ENCODE data around the gene ADAMTS8. TPM values are rescaled to one million over a fixed set of nuclear protein-coding genes. Genes with fewer than 3 reads are reported as not detected.

Gene ADAMTS8
- total RNA-seq, 1 donor from 2014 or later = not detected

DNA sequence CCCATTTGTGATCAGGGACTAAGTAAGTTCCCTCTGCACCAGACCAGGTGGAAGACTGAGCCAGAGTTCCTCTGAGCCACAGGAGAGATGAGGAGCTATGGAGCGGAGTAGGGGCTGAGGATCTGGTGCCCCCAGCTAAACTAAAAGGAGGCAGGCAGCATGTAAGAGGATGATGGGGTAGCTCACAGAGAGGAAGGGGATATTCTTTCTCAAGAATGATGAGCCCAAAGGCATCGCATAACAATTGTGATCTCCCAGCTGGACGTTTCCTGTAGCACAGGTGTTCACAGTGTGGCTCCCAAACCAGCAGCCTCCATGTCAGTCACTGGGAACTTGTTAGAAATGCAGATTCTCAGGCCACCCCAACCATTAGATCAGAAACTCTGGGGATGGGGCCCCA lies 24.4 kb downstream of the ADAMTS8 start:
- Mint-ChIP-seq H3K36me3 (ENCODE audit: low read depth) (no peaks in the 10 kb centered on the region), H3K9me3 (no peaks in the 10 kb centered on the region), H3K27me3 (ENCODE audit: low read depth) (peaks cover 22% of the 10 kb centered on the region), H3K4me3 (ENCODE audit: low read depth) (no peak overlapping the region), H3K4me1 (ENCODE audit: low read depth) (peaks cover 5% of the 10 kb centered on the region), H3K27ac (no peak overlapping the region)
- intact Hi-C loops (cut with micrococcal nuclease) = no loop called here
- no peak for DNase-seq (ENCODE audit: low spot score)

DNA sequence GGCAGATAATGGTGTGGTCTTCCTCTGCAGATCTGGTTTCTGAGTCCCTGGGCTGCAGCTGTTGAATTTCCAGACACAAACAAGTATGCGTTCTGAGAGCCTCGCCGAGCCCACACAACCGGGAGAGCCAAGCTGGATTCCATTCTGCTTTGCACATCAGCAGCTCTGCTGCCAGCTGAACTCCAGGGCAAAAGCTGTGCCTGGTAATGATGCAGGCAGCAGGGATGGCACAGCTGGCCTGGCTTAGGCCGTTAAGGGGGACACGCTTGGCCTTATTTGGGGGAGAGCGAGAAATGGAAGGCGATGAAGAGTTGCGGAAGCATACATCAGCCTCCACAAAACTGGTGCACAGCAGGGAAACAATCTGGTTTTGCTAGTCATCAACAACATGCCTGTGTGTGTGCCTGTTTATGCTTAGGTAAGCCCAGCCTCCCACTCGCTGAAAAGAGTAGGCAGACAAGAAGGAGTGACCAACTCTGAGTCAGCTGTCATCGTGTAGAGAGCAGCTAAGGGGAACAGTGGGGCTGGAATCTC lies 25.1 kb downstream of the ADAMTS8 start:
- Mint-ChIP-seq H3K4me3 (ENCODE audit: low read depth) (no peak overlapping the region), H3K27ac (no peak overlapping the region), H3K4me1 (ENCODE audit: low read depth) (peaks cover 5% of the 10 kb centered on the region), H3K27me3 (ENCODE audit: low read depth) (peaks cover 21% of the 10 kb centered on the region), H3K36me3 (ENCODE audit: low read depth) (no peaks in the 10 kb centered on the region), H3K9me3 (no peaks in the 10 kb centered on the region)
- DNase-seq (ENCODE audit: low spot score) = no peak
- intact Hi-C loops (cut with micrococcal nuclease) = no loop called here

DNA sequence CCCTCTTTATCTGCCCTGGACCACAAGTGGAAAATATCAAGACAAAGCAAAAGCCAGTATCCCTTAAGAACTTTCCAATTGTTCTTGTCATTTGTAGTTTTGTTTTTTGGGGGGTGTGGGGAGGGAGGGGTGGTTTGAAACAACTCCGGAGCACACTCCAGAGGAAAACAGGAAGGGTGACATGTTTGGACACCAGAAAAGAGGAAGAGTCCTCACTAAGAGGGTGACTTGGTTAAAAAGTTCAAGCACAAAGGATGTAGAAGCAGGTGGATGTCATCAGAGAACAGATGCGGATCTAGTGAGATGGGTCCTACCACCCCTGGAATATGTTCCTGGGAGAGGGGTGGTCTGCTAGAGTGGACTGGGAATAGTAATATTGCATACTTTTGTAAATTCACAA lies 25.8 kb downstream of the ADAMTS8 start:
- peaks cover 25% of the 10 kb centered on the region for H3K27me3 Mint-ChIP-seq (ENCODE audit: low read depth)
- H3K27ac Mint-ChIP-seq = no peak overlapping the region
- no peaks in the 10 kb centered on the region for H3K9me3 Mint-ChIP-seq
- no peaks in the 10 kb centered on the region for H3K36me3 Mint-ChIP-seq (ENCODE audit: low read depth)
- DNase-seq (ENCODE audit: low spot score) = no peak
- no peak overlapping the region for H3K4me3 Mint-ChIP-seq (ENCODE audit: low read depth)
- H3K4me1 Mint-ChIP-seq (ENCODE audit: low read depth) = peaks cover 5% of the 10 kb centered on the region
- intact Hi-C loops (cut with micrococcal nuclease) = no loop called here

DNA sequence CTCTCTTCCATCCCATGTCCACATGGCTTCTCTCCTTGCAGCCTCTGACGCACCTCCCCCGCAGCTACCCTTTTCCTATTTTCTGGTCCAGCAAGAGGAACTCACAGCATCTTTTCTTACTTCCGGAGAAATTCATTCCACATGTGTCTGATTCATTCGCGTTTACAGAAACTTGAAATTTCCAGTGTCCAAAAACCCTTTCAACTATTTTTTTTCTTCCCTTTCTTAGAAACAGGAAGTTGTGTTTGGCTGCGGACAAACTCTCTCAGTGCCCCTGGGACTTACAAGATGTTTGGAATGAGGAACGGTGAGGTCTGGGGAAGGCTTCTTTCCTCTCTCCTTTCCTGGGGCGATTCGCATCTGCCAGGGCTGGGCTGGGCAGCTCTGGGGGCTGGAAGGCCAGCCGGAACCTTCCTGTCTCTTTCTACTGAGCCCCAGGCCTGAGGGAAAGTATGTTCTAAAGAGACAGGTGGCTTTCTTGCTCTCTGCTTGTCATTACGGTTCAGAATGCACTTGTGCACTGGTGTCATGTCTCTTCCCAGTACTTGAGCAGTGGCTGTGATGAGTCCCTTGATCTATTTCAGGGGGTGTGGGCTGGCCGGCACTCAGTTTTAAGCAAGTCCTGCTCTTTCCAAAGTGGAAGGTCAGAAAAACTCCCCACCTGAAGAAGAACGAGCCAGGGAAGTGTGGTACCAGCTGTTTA lies 27.5 kb downstream of the ADAMTS8 start:
- H3K9me3 Mint-ChIP-seq = no peaks in the 10 kb centered on the region
- peaks cover 28% of the 10 kb centered on the region for H3K27me3 Mint-ChIP-seq (ENCODE audit: low read depth)
- intact Hi-C loops (cut with micrococcal nuclease) = no loop called here
- H3K4me1 Mint-ChIP-seq (ENCODE audit: low read depth) = peaks cover 5% of the 10 kb centered on the region
- no peak overlapping the region for H3K4me3 Mint-ChIP-seq (ENCODE audit: low read depth)
- H3K27ac Mint-ChIP-seq = no peak overlapping the region
- H3K36me3 Mint-ChIP-seq (ENCODE audit: low read depth) = no peaks in the 10 kb centered on the region
- DNase-seq (ENCODE audit: low spot score) = no peak

- Mint-ChIP-seq H3K4me1 (ENCODE audit: low read depth) (peaks cover 5% of the 10 kb centered on the region), H3K4me3 (ENCODE audit: low read depth) (no peak overlapping the region), H3K9me3 (no peaks in the 10 kb centered on the region), H3K27me3 (ENCODE audit: low read depth) (peaks cover 31% of the 10 kb centered on the region), H3K36me3 (ENCODE audit: low read depth) (no peaks in the 10 kb centered on the region), H3K27ac (no peak overlapping the region)
- intact Hi-C loops (cut with micrococcal nuclease) = no loop called here
- no peak for DNase-seq (ENCODE audit: low spot score)
Observed at GRCh38 chr11:130399196-130399595, 29.2 kb downstream of the ADAMTS8 start.

GRCh38 chr11:130397780-130398179 lies 30.6 kb downstream of the ADAMTS8 start:
- Mint-ChIP-seq H3K9me3 (no peaks in the 10 kb centered on the region), H3K4me3 (ENCODE audit: low read depth) (no peak overlapping the region), H3K36me3 (ENCODE audit: low read depth) (no peaks in the 10 kb centered on the region), H3K4me1 (ENCODE audit: low read depth) (peaks cover 4% of the 10 kb centered on the region), H3K27ac (no peak overlapping the region), H3K27me3 (ENCODE audit: low read depth) (peaks cover 30% of the 10 kb centered on the region)
- DNase-seq (ENCODE audit: low spot score) = no peak
- intact Hi-C loops (cut with micrococcal nuclease) = no loop called here

DNA sequence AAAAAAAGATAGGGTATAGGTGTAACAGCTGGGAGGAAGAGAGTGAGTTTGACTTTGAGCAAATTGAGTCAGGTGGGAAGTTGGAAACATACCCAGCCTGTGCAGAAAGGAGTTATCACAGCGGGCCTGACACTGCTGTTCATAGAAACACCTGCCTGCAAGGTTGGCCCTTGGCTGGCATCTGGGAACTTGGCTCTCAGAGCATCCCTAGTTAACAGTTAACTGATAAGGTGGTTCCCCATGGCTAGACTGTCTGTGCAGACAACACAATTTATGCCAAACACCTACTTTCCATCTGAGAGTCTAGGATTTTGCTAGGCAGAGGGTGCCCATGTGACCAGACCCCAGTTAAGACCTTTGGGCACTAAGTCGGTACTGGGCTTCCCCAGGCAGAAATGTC lies 31.4 kb downstream of the ADAMTS8 start:
- no peak overlapping the region for H3K27ac Mint-ChIP-seq
- H3K27me3 Mint-ChIP-seq (ENCODE audit: low read depth) = peaks cover 22% of the 10 kb centered on the region
- H3K9me3 Mint-ChIP-seq = no peaks in the 10 kb centered on the region
- DNase-seq (ENCODE audit: low spot score) = no peak
- intact Hi-C loops (cut with micrococcal nuclease) = no loop called here
- no peak overlapping the region for H3K4me3 Mint-ChIP-seq (ENCODE audit: low read depth)
- peaks cover 4% of the 10 kb centered on the region for H3K4me1 Mint-ChIP-seq (ENCODE audit: low read depth)
- no peaks in the 10 kb centered on the region for H3K36me3 Mint-ChIP-seq (ENCODE audit: low read depth)

DNA sequence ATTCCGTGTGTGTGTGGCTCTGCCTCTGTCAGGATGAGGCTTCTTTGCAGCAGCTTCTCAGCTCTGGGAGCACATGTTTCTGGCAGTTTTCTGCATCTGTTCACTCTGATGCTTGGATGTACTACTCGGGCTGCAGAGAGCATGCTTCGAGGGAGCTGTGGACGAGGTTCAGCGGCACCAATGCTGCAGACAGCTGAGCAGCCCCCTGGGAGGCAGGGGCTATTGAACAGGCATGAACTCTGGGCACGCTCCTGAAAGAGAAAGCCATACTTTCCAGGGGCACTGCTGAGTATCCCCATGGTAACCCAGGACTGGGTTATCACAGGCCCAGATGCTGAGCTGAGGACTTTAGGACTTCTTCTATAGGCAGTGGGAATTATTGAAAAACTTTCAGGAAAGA lies 33.8 kb downstream of the ADAMTS8 start:
- Mint-ChIP-seq H3K36me3 (ENCODE audit: low read depth) (no peaks in the 10 kb centered on the region), H3K9me3 (no peaks in the 10 kb centered on the region), H3K27me3 (ENCODE audit: low read depth) (peaks cover 12% of the 10 kb centered on the region), H3K27ac (no peak overlapping the region), H3K4me3 (ENCODE audit: low read depth) (no peak overlapping the region), H3K4me1 (ENCODE audit: low read depth) (peaks cover under 1% of the 10 kb centered on the region)
- intact Hi-C loops (cut with micrococcal nuclease) = no loop called here
- DNase-seq (ENCODE audit: low spot score) = no peak

- Mint-ChIP-seq H3K27ac (no peak overlapping the region), H3K36me3 (ENCODE audit: low read depth) (no peaks in the 10 kb centered on the region), H3K4me3 (ENCODE audit: low read depth) (no peak overlapping the region), H3K4me1 (ENCODE audit: low read depth) (peaks cover 14% of the 10 kb centered on the region), H3K27me3 (ENCODE audit: low read depth) (peaks cover 5% of the 10 kb centered on the region), H3K9me3 (no peaks in the 10 kb centered on the region)
- intact Hi-C loops (cut with micrococcal nuclease) = no loop called here
- DNase-seq (ENCODE audit: low spot score) = no peak
Observed at GRCh38 chr11:130391711-130392110, 36.7 kb downstream of the ADAMTS8 start.

DNA sequence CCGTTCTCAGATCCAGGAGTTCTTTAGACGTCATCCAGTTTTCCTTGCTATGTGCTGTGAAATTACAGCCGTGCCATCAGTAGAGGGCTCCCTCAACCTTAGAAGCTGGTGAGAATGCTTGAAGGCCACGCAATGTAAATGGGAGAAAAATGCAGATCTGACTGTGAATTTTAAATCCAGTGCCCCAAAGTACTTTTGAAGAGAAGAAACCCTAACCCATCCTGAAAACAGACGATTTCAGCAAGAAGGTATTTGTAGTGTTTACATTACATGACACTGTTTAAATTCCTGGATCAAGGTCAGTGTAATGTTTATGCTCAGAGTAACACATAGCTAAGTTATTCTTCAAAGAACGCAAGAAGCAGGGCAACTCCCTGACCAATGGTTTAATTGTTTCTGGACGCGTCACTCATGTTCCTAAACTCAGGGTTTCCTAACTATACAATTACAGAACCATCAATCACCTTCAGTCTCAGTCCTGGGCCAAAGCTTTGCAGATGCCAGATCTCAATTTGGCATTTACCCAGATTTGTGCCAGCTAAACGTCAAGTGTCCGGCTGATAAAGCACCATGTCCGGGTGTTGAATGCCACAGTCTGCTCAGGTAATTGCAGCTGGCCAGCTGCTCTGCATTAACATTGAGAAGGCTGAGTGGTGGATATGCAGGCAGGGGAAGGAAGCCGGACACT lies 38.2 kb downstream of the ADAMTS8 start:
- H3K9me3 Mint-ChIP-seq = no peaks in the 10 kb centered on the region
- H3K4me3 Mint-ChIP-seq (ENCODE audit: low read depth) = no peak overlapping the region
- no peak for DNase-seq (ENCODE audit: low spot score)
- H3K27me3 Mint-ChIP-seq (ENCODE audit: low read depth) = peaks cover 2% of the 10 kb centered on the region
- H3K36me3 Mint-ChIP-seq (ENCODE audit: low read depth) = no peaks in the 10 kb centered on the region
- intact Hi-C loops (cut with micrococcal nuclease) = no loop called here
- no peak overlapping the region for H3K27ac Mint-ChIP-seq
- peaks cover 14% of the 10 kb centered on the region for H3K4me1 Mint-ChIP-seq (ENCODE audit: low read depth)

- H3K36me3 Mint-ChIP-seq (ENCODE audit: low read depth) = no peaks in the 10 kb centered on the region
- intact Hi-C loops (cut with micrococcal nuclease) = no loop called here
- H3K9me3 Mint-ChIP-seq = no peaks in the 10 kb centered on the region
- DNase-seq (ENCODE audit: low spot score) = no peak
- H3K4me3 Mint-ChIP-seq (ENCODE audit: low read depth) = no peak overlapping the region
- no peak overlapping the region for H3K27ac Mint-ChIP-seq
- H3K4me1 Mint-ChIP-seq (ENCODE audit: low read depth) = peaks cover 14% of the 10 kb centered on the region
- peaks cover 4% of the 10 kb centered on the region for H3K27me3 Mint-ChIP-seq (ENCODE audit: low read depth)
Observed at GRCh38 chr11:130389335-130389935, 39.0 kb downstream of the ADAMTS8 start.

DNA sequence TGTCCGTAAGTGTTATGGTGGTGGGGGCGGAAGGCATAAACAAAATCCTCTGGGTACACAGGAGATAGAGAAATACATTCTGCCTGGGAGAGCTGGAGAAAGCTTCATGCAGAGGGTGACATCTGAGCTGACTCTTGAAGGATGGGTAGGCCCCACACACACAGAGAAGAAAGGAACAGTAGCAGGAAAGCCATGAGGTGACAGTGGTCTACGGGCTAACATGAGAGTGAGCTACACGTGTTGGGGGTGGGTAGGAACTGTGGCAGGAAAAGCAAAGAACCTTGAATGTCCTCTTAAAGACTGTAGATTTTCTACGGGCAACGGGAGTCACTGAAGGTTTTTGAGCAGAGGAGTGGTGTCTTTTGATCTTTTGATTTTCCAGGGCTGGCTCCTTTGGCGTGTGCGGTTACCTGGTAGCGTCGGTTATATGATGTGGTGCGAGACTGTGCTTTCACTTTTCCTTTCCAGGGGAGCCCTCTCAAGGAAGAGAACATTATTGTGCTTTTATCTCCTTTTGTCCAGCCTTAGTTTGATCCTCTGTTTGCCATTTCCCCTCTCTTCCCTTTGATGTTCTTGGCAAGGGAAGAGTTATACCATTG lies 39.7 kb downstream of the ADAMTS8 start:
- Mint-ChIP-seq H3K36me3 (ENCODE audit: low read depth) (no peaks in the 10 kb centered on the region), H3K4me3 (ENCODE audit: low read depth) (no peak overlapping the region), H3K27ac (no peak overlapping the region), H3K4me1 (ENCODE audit: low read depth) (peaks cover 14% of the 10 kb centered on the region), H3K9me3 (no peaks in the 10 kb centered on the region), H3K27me3 (ENCODE audit: low read depth) (peaks cover 4% of the 10 kb centered on the region)
- DNase-seq (ENCODE audit: low spot score) = peak; percentile 11
- intact Hi-C loops (cut with micrococcal nuclease) = no loop called here

DNA sequence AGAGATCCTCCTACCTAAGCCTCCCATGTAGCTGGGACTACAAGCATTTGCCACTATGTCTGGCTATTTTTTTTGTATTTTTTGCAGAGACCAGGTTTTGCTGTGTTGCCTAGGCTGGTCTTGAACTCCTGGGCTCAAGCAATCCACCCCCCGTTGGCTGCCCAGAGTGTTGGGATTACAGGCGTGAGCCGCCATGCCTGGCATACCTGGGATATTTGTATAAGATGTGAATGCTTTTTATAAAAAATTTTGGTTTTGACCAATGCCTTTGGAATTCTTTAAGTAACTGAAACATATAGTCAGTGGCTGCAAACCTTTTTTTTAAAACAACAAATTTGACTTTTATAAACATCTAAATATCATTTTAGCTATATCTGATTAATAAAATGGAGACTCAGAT lies 42.4 kb downstream of the ADAMTS8 start:
- no peak for DNase-seq (ENCODE audit: low spot score)
- intact Hi-C loops (cut with micrococcal nuclease) = no loop called here
- no peaks in the 10 kb centered on the region for H3K9me3 Mint-ChIP-seq
- H3K36me3 Mint-ChIP-seq (ENCODE audit: low read depth) = no peaks in the 10 kb centered on the region
- H3K27me3 Mint-ChIP-seq (ENCODE audit: low read depth) = peaks cover 4% of the 10 kb centered on the region
- H3K4me1 Mint-ChIP-seq (ENCODE audit: low read depth) = peaks cover 20% of the 10 kb centered on the region
- no peak overlapping the region for H3K4me3 Mint-ChIP-seq (ENCODE audit: low read depth)
- no peak overlapping the region for H3K27ac Mint-ChIP-seq

Measured in activated T-helper 2 cell treated with anti-CD3 and anti-CD28 coated beads, Interferon-gamma antibody, Interleukin-2, Interleukin-4, amounts not matched to agents 10 μg/mL and 5 μg/mL and 100 μg/mL, durations not matched to agents 14 hours and 24 hours and 36 hours (primary cell).